Activated T-helper 1 cell treated with anti-CD3 and anti-CD28 coated beads, Interleukin-12 subunit alpha, Interleukin-12 subunit beta, Interleukin-2, Interleukin-4 antibody, amounts not matched to agents 30 ng/mL and 10 ng/mL and 1 ng/mL, durations not matched to agents 14 hours and 24 hours and 36 hours (primary cell): Measurements from ENCODE around the gene LMX1B. TPM values are rescaled to one million over a fixed set of nuclear protein-coding genes. Genes with fewer than 3 reads are reported as not detected.
"Not testable (repeated sequence)": the region's sequence is repeated elsewhere in the genome, so short reads cannot be mapped to it uniquely, and the experiment has no call there.

Source experiments
- DNase-seq: peaks from one replicate; pipeline ENCODE4 v3.0.0; 2021; ENCODE audit warnings: low spot score
- H3K27ac Mint-ChIP-seq: one replicate; pipeline ENCODE4 v1.8.0; 2021; ENCODE audit warnings: mild to moderate bottlenecking, mixed read lengths
- H3K27me3 Mint-ChIP-seq: one replicate; pipeline ENCODE4 v1.8.0; 2022; ENCODE audit warnings: mild to moderate bottlenecking, moderate library complexity, mixed read lengths; ENCODE audit not compliant: insufficient read depth
- H3K36me3 Mint-ChIP-seq: one replicate; pipeline ENCODE4 v1.8.0; 2021; ENCODE audit warnings: low read depth, mixed read lengths
- H3K4me1 Mint-ChIP-seq: one replicate; pipeline ENCODE4 v1.8.0; 2021; ENCODE audit warnings: low read depth, mixed read lengths
- H3K4me3 Mint-ChIP-seq: one replicate; pipeline ENCODE4 v1.8.0; 2021; ENCODE audit warnings: mild to moderate bottlenecking, moderate library complexity, mixed read lengths
- H3K9me3 Mint-ChIP-seq: one replicate; pipeline ENCODE4 v1.8.0; 2021; ENCODE audit warnings: mixed read lengths
- intact Hi-C: fragments of 100-400 bp; cut with micrococcal nuclease; formaldehyde crosslinking; loops from one replicate; pipeline ENCODE4 v1.15.1; 2024
- total RNA-seq: library from RNA; stranded (reverse); gene quantifications from 2 replicates; pipeline ENCODE4 v1.2.3, GENCODE V29; 2022

LMX1B gene
- total RNA-seq, 1 donor from 2014 or later = not detected

GRCh38 chr9:126649477-126649876, 35.7 kb downstream of the LMX1B start:
- H3K27me3 Mint-ChIP-seq = peaks cover 51% of the 10 kb centered on the region
- no peak for DNase-seq
- no peaks in the 10 kb centered on the region for H3K9me3 Mint-ChIP-seq
- no peaks in the 10 kb centered on the region for H3K4me1 Mint-ChIP-seq
- no peak overlapping the region for H3K27ac Mint-ChIP-seq
- no peak overlapping the region for H3K4me3 Mint-ChIP-seq
- intact Hi-C loops = no loop called here
- H3K36me3 Mint-ChIP-seq = no peaks in the 10 kb centered on the region

- DNase-seq = no peak
Measured at GRCh38 chr9:126650404-126651341, 36.9 kb downstream of the LMX1B start.

GRCh38 chr9:126652140-126652582, 38.4 kb downstream of the LMX1B start:
- intact Hi-C loops = no loop called here
- no peak overlapping the region for H3K4me3 Mint-ChIP-seq
- peaks cover 42% of the 10 kb centered on the region for H3K27me3 Mint-ChIP-seq
- no peaks in the 10 kb centered on the region for H3K9me3 Mint-ChIP-seq
- no peak for DNase-seq
- H3K4me1 Mint-ChIP-seq = no peaks in the 10 kb centered on the region
- H3K27ac Mint-ChIP-seq = no peak overlapping the region
- no peaks in the 10 kb centered on the region for H3K36me3 Mint-ChIP-seq

More at GRCh38 chr9:126650404-126651341, 36.9 kb downstream of the LMX1B start:
- H3K36me3 Mint-ChIP-seq = no peaks in the 10 kb centered on the region
- H3K9me3 Mint-ChIP-seq = no peaks in the 10 kb centered on the region
- intact Hi-C loops = no loop called here
- peaks cover 50% of the 10 kb centered on the region for H3K27me3 Mint-ChIP-seq
- H3K27ac Mint-ChIP-seq = no peak overlapping the region
- H3K4me3 Mint-ChIP-seq = no peak overlapping the region
- H3K4me1 Mint-ChIP-seq = no peaks in the 10 kb centered on the region

GRCh38 chr9:126654124-126654523, 40.4 kb downstream of the LMX1B start:
- H3K27ac Mint-ChIP-seq = no peak overlapping the region
- peaks cover 36% of the 10 kb centered on the region for H3K27me3 Mint-ChIP-seq
- intact Hi-C loops = no loop called here
- H3K9me3 Mint-ChIP-seq = no peaks in the 10 kb centered on the region
- no peaks in the 10 kb centered on the region for H3K4me1 Mint-ChIP-seq
- DNase-seq = no peak
- no peak overlapping the region for H3K4me3 Mint-ChIP-seq
- no peaks in the 10 kb centered on the region for H3K36me3 Mint-ChIP-seq

- not testable (repeated sequence) for H3K4me1 Mint-ChIP-seq
Measured at GRCh38 chr9:126656214-126656613, 42.5 kb downstream of the LMX1B start.

GRCh38 chr9:126658201-126658825, 44.6 kb downstream of the LMX1B start:
- intact Hi-C loops = no loop called here
- no peak for DNase-seq
- Mint-ChIP-seq H3K4me1 (no peaks in the 10 kb centered on the region), H3K36me3 (no peaks in the 10 kb centered on the region), H3K9me3 (no peaks in the 10 kb centered on the region), H3K27ac (no peak overlapping the region), H3K27me3 (peaks cover 11% of the 10 kb centered on the region), H3K4me3 (no peak overlapping the region)

More at GRCh38 chr9:126656214-126656613, 42.5 kb downstream of the LMX1B start:
- DNase-seq, intact Hi-C loops, H3K4me3 Mint-ChIP-seq, H3K27ac Mint-ChIP-seq, H3K36me3 Mint-ChIP-seq, H3K9me3 Mint-ChIP-seq: not testable (repeated sequence)
- peaks cover 25% of the 10 kb centered on the region for H3K27me3 Mint-ChIP-seq

- DNase-seq = no peak
- Mint-ChIP-seq H3K27me3 (peaks cover 4% of the 10 kb centered on the region), H3K4me1 (no peaks in the 10 kb centered on the region), H3K27ac (no peak overlapping the region), H3K9me3 (no peaks in the 10 kb centered on the region), H3K4me3 (no peak overlapping the region), H3K36me3 (no peaks in the 10 kb centered on the region)
- intact Hi-C loops = no loop called here
Measured at GRCh38 chr9:126658956-126659555, 45.3 kb downstream of the LMX1B start.

- Mint-ChIP-seq H3K4me3 (no peak overlapping the region), H3K36me3 (no peaks in the 10 kb centered on the region), H3K9me3 (no peaks in the 10 kb centered on the region), H3K4me1 (no peaks in the 10 kb centered on the region), H3K27me3 (peaks cover 9% of the 10 kb centered on the region), H3K27ac (no peak overlapping the region)
- DNase-seq = no peak
- intact Hi-C loops = no loop called here
Measured at GRCh38 chr9:126661122-126661520, 47.4 kb downstream of the LMX1B start.

- peaks cover 15% of the 10 kb centered on the region for H3K27me3 Mint-ChIP-seq
- H3K4me1 Mint-ChIP-seq = no peaks in the 10 kb centered on the region
- H3K4me3 Mint-ChIP-seq = no peak overlapping the region
- intact Hi-C loops = no loop called here
- H3K27ac Mint-ChIP-seq = no peak overlapping the region
- H3K36me3 Mint-ChIP-seq = no peaks in the 10 kb centered on the region
- no peaks in the 10 kb centered on the region for H3K9me3 Mint-ChIP-seq
- DNase-seq = no peak
Measured at GRCh38 chr9:126661521-126662251, 48.0 kb downstream of the LMX1B start.

GRCh38 chr9:126663661-126664072, 49.9 kb downstream of the LMX1B start:
- peaks cover 15% of the 10 kb centered on the region for H3K27me3 Mint-ChIP-seq
- no peaks in the 10 kb centered on the region for H3K9me3 Mint-ChIP-seq
- no peaks in the 10 kb centered on the region for H3K36me3 Mint-ChIP-seq
- no peaks in the 10 kb centered on the region for H3K4me1 Mint-ChIP-seq
- DNase-seq = no peak
- no peak overlapping the region for H3K27ac Mint-ChIP-seq
- H3K4me3 Mint-ChIP-seq = no peak overlapping the region
- intact Hi-C loops = no loop called here

GRCh38 chr9:126664900-126665643, 51.3 kb downstream of the LMX1B start:
- H3K36me3 Mint-ChIP-seq = no peaks in the 10 kb centered on the region
- DNase-seq = no peak
- peaks cover 15% of the 10 kb centered on the region for H3K27me3 Mint-ChIP-seq
- intact Hi-C loops = no loop called here
- H3K4me3 Mint-ChIP-seq = no peak overlapping the region
- H3K4me1 Mint-ChIP-seq = no peaks in the 10 kb centered on the region
- H3K9me3 Mint-ChIP-seq = no peaks in the 10 kb centered on the region
- H3K27ac Mint-ChIP-seq = no peak overlapping the region

- intact Hi-C loops = no loop called here
- peaks cover 15% of the 10 kb centered on the region for H3K27me3 Mint-ChIP-seq
- H3K36me3 Mint-ChIP-seq = no peaks in the 10 kb centered on the region
- no peaks in the 10 kb centered on the region for H3K4me1 Mint-ChIP-seq
- H3K9me3 Mint-ChIP-seq = no peaks in the 10 kb centered on the region
- H3K27ac Mint-ChIP-seq = no peak overlapping the region
- no peak overlapping the region for H3K4me3 Mint-ChIP-seq
- no peak for DNase-seq
Measured at GRCh38 chr9:126665644-126666035, 51.9 kb downstream of the LMX1B start.
